Glomerular endothelial cell (primary cell): ENCODE results near the gene FHL3. TPM values are rescaled to one million over a fixed set of nuclear protein-coding genes. Genes with fewer than 3 reads are reported as not detected.
"Not testable (repeated sequence)": the region's sequence is repeated elsewhere in the genome, so short reads cannot be mapped to it uniquely, and the experiment has no call there.

ENCODE experiments used
- DNase-seq: peaks from one replicate; pipeline ENCODE4 v3.0.0-alpha.2; 2011; ENCODE audit warnings: low read depth, low spot score; ENCODE audit errors: extremely low read depth
- total RNA-seq: library from RNA; depleted of rRNA; stranded (reverse); fragments of >200 nt; gene quantifications from 2 replicates; pipeline ENCODE4 v1.2.3, GENCODE V29; 2015

The FHL3 gene
- total RNA-seq, 1 donor from 2014 or later: 90.1 TPM

- DNase-seq: no peak
Observed at GRCh38 chr1:38037221-38037939, 32.1 kb upstream of the FHL3 start.

DNA sequence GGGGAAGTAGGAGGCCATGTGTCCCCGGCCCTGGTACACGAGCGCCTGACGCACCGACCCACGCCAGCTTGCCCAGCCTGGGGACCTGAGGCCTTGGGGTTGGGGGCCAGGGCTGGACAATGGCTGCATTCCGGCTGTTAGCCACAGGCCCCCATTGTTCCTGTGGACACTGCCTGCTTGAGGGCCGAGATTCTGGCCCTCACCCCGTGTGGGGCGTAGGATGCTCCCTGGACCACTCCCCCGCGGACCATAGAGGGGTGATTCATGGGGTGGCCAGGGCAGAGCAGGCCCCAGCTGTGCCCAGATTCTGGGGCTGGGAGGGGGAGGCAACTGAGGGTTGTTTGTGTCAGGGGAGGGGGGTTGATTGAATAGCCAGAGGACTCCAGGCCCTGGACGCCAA lies 29.6 kb upstream of the FHL3 start:
- DNase-seq: no peak

DNA sequence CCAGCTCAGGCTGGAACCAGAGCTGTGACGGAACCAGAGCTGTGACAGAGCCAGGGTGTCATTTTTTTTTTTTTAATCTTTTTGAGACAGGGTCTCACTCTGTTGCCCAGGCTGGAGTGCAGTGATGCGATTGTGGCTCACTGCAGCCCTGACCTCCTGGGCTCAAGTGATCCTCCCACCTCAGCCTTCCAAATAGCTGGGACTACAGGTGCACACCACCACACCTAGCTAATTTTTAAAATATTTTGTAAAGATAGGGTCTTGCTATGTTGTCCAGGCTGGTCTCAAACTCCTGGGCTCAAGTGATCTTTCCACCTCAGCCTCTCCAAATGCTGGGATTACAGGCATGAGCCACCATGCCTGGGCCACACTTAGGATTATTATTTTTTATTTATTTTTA lies 27.7 kb upstream of the FHL3 start:
- not testable (repeated sequence) for DNase-seq

DNA sequence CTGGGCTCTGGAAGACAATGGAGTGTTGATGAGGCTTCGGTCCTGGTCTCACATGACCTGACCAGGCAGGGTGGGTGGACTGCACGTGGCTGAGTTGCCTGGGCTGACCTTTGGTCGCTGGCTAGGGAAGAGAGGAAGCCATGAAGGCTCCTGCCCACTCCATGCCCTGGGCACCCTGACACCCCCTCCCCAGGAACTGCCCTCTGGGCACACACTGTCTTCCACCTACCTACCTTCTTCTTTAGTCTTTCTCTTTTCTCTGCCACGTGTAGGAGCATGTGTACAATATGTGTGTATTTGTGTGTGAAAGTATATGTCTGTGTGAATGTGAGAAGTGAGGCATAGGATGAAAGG lies 26.2 kb upstream of the FHL3 start:
- no peak for DNase-seq

- no peak for DNase-seq
Observed at GRCh38 chr1:38030596-38031512, 25.5 kb upstream of the FHL3 start.

GRCh38 chr1:38029685-38030511 lies 24.6 kb upstream of the FHL3 start:
- DNase-seq: no peak

DNA sequence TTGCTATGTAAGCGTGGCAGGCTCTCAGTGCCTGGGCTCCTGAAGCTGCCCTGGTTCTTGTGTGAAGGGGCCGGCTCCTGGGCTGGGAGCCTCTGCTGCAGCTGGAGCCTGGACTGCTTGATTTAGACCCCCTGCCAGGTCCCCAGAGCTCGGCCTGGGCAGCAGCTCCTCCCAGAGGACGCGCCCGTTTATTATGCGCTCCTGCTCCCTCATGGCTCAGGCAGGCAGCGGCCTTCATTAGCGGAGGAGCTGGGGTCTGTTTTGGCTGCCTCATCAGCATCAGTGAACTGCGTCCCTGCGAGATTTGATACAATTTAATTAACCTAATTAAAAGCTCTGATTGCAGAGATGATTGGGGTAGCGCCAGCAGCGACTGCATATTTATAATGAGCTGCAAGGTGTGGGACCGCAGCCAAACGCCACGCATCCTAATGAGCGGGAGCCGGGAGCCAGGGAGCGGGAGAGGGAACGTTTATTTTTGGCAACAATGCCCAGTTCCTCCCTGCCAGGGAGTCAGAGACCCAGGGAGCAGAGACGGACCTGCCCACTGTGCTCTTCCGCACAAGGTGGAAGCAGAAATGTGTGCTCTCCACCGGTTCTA lies 23.9 kb upstream of the FHL3 start:
- no peak for DNase-seq

GRCh38 chr1:38028671-38029070 lies 23.4 kb upstream of the FHL3 start:
- no peak for DNase-seq

- DNase-seq: no peak
Observed at GRCh38 chr1:38028105-38028591, 22.8 kb upstream of the FHL3 start.

GRCh38 chr1:38027201-38028104 lies 22.1 kb upstream of the FHL3 start:
- no peak for DNase-seq

GRCh38 chr1:38026592-38027200 lies 21.4 kb upstream of the FHL3 start:
- no peak for DNase-seq

DNA sequence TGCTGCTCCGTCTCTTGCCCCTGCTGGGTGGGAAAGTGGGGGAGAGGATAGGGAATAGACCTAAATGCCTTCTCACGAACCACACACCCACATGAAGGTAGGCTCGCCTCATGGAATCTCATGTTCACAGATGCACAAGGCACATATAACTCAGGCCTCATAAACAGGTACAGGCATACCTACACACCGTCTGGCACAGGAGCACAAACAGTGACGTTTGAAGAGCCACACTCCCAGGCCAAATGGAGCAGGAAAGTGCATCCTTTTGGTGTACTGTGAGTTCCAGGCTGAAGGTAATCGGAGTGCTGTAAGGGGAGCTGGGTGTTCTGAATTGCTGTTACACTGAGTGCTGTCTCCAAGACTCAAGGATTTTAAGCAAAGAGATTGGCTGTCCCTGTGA lies 20.4 kb upstream of the FHL3 start:
- no peak for DNase-seq

DNA sequence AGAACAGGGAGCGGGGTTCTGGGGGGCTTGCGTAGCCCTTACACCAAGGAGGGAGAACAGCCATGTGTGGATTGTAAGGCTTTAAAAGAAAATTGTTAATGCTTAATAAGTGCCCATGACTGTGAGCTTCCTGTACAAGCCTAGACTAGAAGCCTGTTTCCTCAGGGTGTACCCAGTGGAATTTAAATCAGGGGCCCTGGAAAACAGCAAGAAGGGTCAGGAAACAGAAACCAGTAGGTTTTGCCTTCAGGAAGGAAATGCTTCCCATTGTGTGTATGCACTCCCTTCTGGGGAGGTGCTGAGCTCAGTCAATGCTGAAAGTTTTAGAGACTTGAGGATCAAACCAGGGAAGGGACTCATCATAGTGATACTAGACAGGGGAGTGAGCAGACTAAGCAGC lies 19.9 kb upstream of the FHL3 start:
- DNase-seq: no peak

DNA sequence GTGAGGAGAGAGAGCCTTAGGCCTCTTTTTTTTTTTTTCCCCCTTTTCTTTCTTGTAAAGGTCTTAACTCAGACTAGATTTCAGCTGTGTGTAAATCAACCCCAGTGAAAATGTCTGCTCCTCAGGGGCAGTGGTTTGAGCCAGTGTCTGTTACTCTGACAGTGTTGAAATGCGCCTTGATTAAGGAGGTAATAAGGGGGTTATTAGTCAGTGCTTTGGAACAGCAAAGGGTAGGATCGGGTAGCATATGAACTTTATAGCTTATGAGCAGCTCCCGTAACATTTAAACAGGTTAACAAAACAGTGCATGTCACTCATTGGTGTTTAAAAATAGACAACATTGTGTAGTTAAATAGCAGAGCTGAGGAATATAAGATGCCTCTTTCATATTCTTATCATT lies 17.5 kb upstream of the FHL3 start:
- no peak for DNase-seq

DNA sequence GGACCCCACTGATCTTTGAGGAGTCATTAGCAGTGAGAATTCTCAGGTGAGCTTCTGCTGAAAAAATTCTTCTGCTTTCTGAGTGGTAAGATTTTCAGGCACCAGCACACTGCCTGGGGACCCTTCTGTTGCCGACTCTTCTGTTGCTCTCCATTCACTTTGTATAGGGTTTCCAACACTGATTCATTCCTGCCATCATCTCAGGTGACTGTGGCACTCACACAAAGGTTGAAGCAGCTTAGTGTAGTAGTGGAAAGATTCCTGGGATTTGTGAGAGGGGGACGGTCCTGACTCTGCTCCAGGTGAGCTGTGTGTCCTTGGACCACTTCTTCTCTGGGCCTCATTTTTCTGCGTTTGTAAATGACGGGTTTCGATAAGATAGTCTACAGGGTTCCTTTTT lies 16.7 kb upstream of the FHL3 start:
- DNase-seq: no peak

DNA sequence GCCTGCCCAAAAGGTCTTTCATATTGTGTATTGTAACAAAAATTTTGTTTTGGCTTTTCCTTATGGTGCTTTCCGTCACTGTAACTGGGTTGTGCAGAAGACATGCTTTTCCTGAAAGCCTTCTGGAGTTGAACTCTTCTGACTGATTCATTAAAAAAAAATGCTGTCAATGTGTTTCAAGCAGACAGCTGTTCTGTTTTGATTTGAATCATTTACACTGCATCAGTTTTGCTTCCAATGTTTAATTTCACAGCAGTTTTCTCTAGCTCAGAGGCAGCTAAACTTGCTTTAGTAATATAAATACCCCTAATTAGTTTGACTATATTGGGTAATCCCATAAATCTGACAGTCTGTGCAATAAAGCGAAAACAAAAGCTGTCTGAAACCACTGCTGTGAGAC lies 15.1 kb upstream of the FHL3 start:
- DNase-seq: no peak

DNA sequence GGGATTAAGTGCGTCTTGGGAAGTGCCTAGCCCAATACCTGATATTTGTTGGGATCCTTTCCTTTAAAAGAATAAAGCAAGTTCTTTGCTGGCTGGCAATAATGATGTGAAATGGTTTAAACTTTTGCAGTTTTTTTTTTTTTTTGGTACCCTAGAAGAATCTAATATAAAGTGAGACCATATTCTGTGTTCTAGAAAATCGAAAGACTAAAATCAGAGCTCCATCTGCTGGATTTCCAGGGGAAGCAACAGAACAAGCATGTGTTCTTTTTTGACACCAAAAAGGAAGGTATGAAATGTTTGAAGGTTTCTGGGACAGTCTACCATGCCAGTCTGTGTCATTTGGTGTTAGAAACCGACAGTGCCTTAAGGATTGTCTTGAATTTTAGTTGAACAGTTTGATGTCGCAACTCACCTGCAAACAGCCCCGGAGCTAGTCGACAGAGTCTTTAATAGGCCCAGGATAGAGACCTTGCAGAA lies 13.6 kb upstream of the FHL3 start:
- no peak for DNase-seq

- DNase-seq: no peak
Observed at GRCh38 chr1:38015978-38016725, 10.8 kb upstream of the FHL3 start.
